Measurements from ENCODE around the gene CCL11. TPM values are rescaled to one million over a fixed set of nuclear protein-coding genes. Genes with fewer than 3 reads are reported as not detected.

The CCL11 gene
- polyA plus RNA-seq, 1 of the 3 experiments (the other 2 are of a cell fraction) = not detected

GRCh38 chr17:34252095-34252443 is 33.5 kb upstream of the CCL11 start:
- H3K4me3 ChIP-seq (ENCODE audit: low read depth in 2 of 2, low read length in 1 of 2) = no peak overlapping the region
- H3K4me1 ChIP-seq (ENCODE audit: control insufficient read depth in 1 of 2, insufficient read depth in 2 of 2, low read depth in 1 of 2, low read length in 1 of 2) = peaks cover 38 to 57% of the 10 kb centered on the region in 2 experiments
- peaks cover 0 to 6% of the 10 kb centered on the region in 2 experiments for H3K36me3 ChIP-seq (replicated peaks in 1 of 2; ENCODE audit: control insufficient read depth in 1 of 2, insufficient read depth in 2 of 2, low read length in 1 of 2)
- peak overlapping the region; percentile 81 for H3K9ac ChIP-seq
- ChIA-PET CTCF (interaction anchor here (1.1 to 2.4 kb wide), 4 partner anchors 14 to 109 kb away, joined by 3 to 8 read pairs (median 4); no protein-coding TSS in a partner anchor), POLR2A (no interaction called here)
- H3K9me3 ChIP-seq = no peaks in the 10 kb centered on the region
- H3K27me3 ChIP-seq (ENCODE audit: insufficient read depth) = no peaks in the 10 kb centered on the region
- H4K20me1 ChIP-seq (ENCODE audit: insufficient read depth) = no peaks in the 10 kb centered on the region
- H3K27ac ChIP-seq (ENCODE audit: low read depth in 2 of 2, low read length in 1 of 2) = peak overlapping the region; percentile 85 to 98
- DNase-seq = no peak
- H3K4me2 ChIP-seq = peak overlapping the region; percentile 89
- H2AFZ ChIP-seq (ENCODE audit: low read depth) = no peak overlapping the region
- 32% methylated on average over 5 of the region's 5 CpGs for WGBS (ENCODE audit: low lambda C conversion rate)
- peaks cover 8% of the 10 kb centered on the region; the same call in 1 of the 2 replicates for H3K79me2 ChIP-seq (ENCODE audit: insufficient read depth)
- H3K9me2 ChIP-seq = no peaks in the 10 kb centered on the region
- TF ChIP-seq MEF2A (IDR thresholded peaks at IDR 0.05; ENCODE audit: borderline replicate concordance, low read depth) = no peak
- TF ChIP-seq TCF12 (IDR thresholded peaks at IDR 0.05) = no peak
- H3F3A ChIP-seq (replicated peaks; ENCODE audit: insufficient read depth) = peaks cover 60% of the 10 kb centered on the region

DNA sequence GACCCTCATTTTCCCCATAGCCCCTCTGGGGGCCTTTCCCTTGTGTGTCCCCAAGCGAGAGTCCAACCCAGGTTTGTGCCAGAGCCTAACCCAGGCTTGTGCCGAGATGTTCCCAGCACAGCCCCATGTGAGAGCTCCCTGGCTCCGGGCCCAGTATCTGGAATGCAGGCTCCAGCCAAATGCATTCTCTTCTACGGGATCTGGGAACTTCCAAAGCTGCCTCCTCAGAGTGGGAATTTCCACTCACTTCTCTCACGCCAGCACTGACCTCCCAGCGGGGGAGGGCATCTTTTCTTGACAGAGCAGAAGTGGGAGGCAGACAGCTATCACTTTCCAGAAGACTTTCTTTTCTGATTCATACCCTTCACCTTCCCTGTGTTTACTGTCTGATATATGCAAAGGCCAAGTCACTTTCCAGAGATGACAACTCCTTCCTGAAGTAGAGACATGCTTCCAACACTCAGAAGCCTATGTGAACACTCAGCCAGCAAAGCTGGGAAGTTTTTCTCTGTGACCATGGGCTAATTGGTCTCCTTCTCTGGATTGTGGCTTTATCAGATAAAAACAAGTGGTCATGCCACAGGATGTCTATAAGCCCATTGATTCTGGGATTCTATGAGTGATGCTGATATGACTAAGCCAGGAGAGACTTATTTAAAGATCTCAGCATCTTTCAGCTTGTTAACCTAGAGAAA is 33.0 kb upstream of the CCL11 start:
- H3K4me1 ChIP-seq (ENCODE audit: control insufficient read depth in 1 of 2, insufficient read depth in 2 of 2, low read depth in 1 of 2, low read length in 1 of 2) = peaks cover 38 to 57% of the 10 kb centered on the region in 2 experiments
- H3K27ac ChIP-seq (ENCODE audit: low read depth in 2 of 2, low read length in 1 of 2) = peak overlapping the region; percentile 85 to 98
- peaks cover 60% of the 10 kb centered on the region for H3F3A ChIP-seq (replicated peaks; ENCODE audit: insufficient read depth)
- ChIA-PET CTCF (interaction anchor here (1.1 to 2.4 kb wide), 4 partner anchors 13 to 109 kb away, joined by 3 to 8 read pairs (median 4); no protein-coding TSS in a partner anchor), POLR2A (no interaction called here)
- no peaks in the 10 kb centered on the region for H3K27me3 ChIP-seq (ENCODE audit: insufficient read depth)
- H3K36me3 ChIP-seq (replicated peaks in 1 of 2; ENCODE audit: control insufficient read depth in 1 of 2, insufficient read depth in 2 of 2, low read length in 1 of 2) = peaks cover 0 to 6% of the 10 kb centered on the region in 2 experiments
- H3K9me2 ChIP-seq = no peaks in the 10 kb centered on the region
- no peak overlapping the region for H3K4me3 ChIP-seq (ENCODE audit: low read depth in 2 of 2, low read length in 1 of 2)
- peaks cover 8% of the 10 kb centered on the region; the same call in 1 of the 2 replicates for H3K79me2 ChIP-seq (ENCODE audit: insufficient read depth)
- H3K9ac ChIP-seq = peak overlapping the region; percentile 81
- H4K20me1 ChIP-seq (ENCODE audit: insufficient read depth) = no peaks in the 10 kb centered on the region
- WGBS (ENCODE audit: low lambda C conversion rate) = 4% methylated on average over 6 of the region's 6 CpGs
- H3K9me3 ChIP-seq = no peaks in the 10 kb centered on the region
- peak overlapping the region; percentile 89 for H3K4me2 ChIP-seq
- DNase-seq = peak; percentile 49
- no peak overlapping the region for H2AFZ ChIP-seq (ENCODE audit: low read depth)
- TF ChIP-seq FOXJ3 (CRISPR knock-in tag; IDR thresholded peaks at IDR 0.05) (no peak), MXI1 (IDR thresholded peaks at IDR 0.05; ENCODE audit: low read depth, low read length) (no peak), ELF1 (IDR thresholded peaks at IDR 0.05) (peak; percentile 45; the same call in 1 of the 2 replicates), POLR2AphosphoS5 (IDR thresholded peaks at IDR 0.05; ENCODE audit: low read depth, low read length) (peak; percentile 24; the same call in 1 of the 2 replicates), NRF1 (IDR thresholded peaks at IDR 0.05; ENCODE audit: low read depth, low read length) (no peak), EZH2phosphoT487 (IDR thresholded peaks at IDR 0.05; ENCODE audit: borderline replicate concordance, low read depth) (no peak), FOSL2 (IDR thresholded peaks at IDR 0.05; ENCODE audit: borderline replicate concordance, low read depth) (peak; percentile 66; the same call in 1 of the 2 replicates), MEF2A (IDR thresholded peaks at IDR 0.05; ENCODE audit: borderline replicate concordance, low read depth) (peak; percentile 31; the same call in 1 of the 2 replicates), ZBTB33 (IDR thresholded peaks at IDR 0.05; ENCODE audit: borderline replicate concordance, low read depth) (peak; percentile 51; the same call in 1 of the 2 replicates), SIN3A (IDR thresholded peaks at IDR 0.05; ENCODE audit: borderline replicate concordance, low read depth, low read length) (peak; percentile 85; the same call in 1 of the 2 replicates), GATA2 (CRISPR knock-in tag; IDR thresholded peaks at IDR 0.05) (no peak), YY1 (IDR thresholded peaks at IDR 0.05; ENCODE audit: low read depth) (peak; percentile 40; the same call in 1 of the 2 replicates), RXRA (IDR thresholded peaks at IDR 0.05; ENCODE audit: borderline replicate concordance, low read depth) (peak; percentile 80), NFIC (IDR thresholded peaks at IDR 0.05; ENCODE audit: borderline replicate concordance) (peak; percentile 97), EP300 (IDR thresholded peaks at IDR 0.05; ENCODE audit: borderline replicate concordance in 1 of 2, low read depth in 1 of 2, low read length in 1 of 2) (peak; percentile 29 to 79; a peak in 3 of 4 replicates)
- TF ChIP-seq, protein P1, sequence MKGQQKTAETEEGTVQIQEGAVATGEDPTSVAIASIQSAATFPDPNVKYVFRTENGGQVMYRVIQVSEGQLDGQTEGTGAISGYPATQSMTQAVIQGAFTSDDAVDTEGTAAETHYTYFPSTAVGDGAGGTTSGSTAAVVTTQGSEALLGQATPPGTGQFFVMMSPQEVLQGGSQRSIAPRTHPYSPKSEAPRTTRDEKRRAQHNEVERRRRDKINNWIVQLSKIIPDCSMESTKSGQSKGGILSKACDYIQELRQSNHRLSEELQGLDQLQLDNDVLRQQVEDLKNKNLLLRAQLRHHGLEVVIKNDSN (IDR thresholded peaks at IDR 0.05; ENCODE audit: borderline replicate concordance, low read depth) = no peak
- TF ChIP-seq, protein P2, sequence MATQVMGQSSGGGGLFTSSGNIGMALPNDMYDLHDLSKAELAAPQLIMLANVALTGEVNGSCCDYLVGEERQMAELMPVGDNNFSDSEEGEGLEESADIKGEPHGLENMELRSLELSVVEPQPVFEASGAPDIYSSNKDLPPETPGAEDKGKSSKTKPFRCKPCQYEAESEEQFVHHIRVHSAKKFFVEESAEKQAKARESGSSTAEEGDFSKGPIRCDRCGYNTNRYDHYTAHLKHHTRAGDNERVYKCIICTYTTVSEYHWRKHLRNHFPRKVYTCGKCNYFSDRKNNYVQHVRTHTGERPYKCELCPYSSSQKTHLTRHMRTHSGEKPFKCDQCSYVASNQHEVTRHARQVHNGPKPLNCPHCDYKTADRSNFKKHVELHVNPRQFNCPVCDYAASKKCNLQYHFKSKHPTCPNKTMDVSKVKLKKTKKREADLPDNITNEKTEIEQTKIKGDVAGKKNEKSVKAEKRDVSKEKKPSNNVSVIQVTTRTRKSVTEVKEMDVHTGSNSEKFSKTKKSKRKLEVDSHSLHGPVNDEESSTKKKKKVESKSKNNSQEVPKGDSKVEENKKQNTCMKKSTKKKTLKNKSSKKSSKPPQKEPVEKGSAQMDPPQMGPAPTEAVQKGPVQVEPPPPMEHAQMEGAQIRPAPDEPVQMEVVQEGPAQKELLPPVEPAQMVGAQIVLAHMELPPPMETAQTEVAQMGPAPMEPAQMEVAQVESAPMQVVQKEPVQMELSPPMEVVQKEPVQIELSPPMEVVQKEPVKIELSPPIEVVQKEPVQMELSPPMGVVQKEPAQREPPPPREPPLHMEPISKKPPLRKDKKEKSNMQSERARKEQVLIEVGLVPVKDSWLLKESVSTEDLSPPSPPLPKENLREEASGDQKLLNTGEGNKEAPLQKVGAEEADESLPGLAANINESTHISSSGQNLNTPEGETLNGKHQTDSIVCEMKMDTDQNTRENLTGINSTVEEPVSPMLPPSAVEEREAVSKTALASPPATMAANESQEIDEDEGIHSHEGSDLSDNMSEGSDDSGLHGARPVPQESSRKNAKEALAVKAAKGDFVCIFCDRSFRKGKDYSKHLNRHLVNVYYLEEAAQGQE (IDR thresholded peaks at IDR 0.05; ENCODE audit: low read depth, low read length) = peak; percentile 80
- TF ChIP-seq, protein P3, sequence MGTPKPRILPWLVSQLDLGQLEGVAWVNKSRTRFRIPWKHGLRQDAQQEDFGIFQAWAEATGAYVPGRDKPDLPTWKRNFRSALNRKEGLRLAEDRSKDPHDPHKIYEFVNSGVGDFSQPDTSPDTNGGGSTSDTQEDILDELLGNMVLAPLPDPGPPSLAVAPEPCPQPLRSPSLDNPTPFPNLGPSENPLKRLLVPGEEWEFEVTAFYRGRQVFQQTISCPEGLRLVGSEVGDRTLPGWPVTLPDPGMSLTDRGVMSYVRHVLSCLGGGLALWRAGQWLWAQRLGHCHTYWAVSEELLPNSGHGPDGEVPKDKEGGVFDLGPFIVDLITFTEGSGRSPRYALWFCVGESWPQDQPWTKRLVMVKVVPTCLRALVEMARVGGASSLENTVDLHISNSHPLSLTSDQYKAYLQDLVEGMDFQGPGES (IDR thresholded peaks at IDR 0.05; ENCODE audit: low read depth, low read length) = no peak

Data from SK-N-SH (cell line).